ENCODE measurements around the gene RALGAPA2. TPM values are rescaled to one million over a fixed set of nuclear protein-coding genes. Genes with fewer than 3 reads are reported as not detected.

Gene RALGAPA2
- total RNA-seq, 4 donors from 2014 or later, result 18.4 to 27.4 (median 25.2) TPM

DNA sequence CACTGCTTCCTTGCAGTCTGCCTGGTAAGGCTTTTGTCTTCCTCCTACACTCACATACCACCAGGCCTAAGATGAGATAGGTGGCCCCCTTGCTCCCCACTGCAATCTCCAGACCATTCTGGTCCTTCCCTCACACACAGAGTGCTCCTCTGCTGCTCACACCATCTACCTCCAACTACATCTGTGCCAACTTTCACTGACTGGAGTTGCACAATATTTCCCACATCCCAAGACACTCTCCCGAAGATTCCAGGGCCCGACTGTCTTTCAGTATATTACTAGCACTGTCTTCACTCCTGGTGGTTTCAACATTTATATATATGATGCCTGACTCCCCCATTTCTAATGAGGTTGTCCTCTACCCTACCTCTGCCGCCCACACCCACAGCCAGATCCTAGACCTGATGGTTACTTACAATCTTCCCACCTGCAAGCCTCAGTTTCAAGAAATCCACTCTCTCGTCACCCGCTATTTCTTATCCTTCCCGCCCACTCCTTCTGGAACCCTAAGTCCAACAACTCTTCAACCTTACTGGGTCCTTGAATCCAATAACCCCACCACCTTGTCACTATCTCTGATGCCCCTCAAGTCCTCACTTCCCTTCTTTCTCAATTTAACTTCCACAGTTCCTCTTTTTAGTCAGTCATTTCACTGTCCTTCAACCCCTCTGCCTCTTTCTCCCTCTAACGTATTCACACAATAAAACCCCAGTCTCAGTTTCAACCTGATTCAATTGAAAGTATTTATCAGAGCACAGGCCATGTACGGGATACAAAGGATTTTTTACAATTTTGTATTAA lies 21.6 kb downstream of the RALGAPA2 start:
- peaks cover 0 to 30% (median 0%) of the 10 kb centered on the region in 3 donors for H3K4me1 ChIP-seq
- no peaks in the 10 kb centered on the region for H3K9me3 ChIP-seq
- WGBS, 2 donors (ENCODE audit: low coverage in 1 of 2), result 83 to 95% methylated on average over 6 to 8 of the region's 8 CpGs
- no peak for ATAC-seq
- no peaks in the 10 kb centered on the region for H3K36me3 ChIP-seq
- TF ChIP-seq EP300 (IDR thresholded peaks at IDR 0.05) (no peak), POLR2A (IDR thresholded peaks at IDR 0.05) (no peak)
- no peaks in the 10 kb centered on the region for H3K27me3 ChIP-seq
- no peak overlapping the region for H3K27ac ChIP-seq
- H3K4me3 ChIP-seq, result no peak overlapping the region

DNA sequence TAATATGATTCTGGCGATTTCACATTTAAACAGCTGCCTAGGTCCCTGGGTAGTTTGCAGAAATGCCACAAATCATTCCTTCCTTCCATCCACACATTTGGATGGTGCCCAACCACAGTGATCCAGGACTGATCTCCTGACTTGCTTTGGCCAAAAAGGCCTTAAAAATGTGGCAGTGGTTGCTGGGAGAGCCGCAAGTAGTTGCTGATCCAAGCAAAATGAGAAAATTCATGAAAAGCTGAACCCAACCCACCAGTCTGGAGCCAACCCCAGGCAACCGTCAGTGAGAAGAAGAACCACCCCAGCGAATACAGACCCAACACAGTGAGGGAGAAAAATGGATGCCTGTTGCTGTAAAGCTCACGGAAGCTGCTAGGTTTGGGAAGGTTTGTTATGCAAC lies 25.1 kb downstream of the RALGAPA2 start:
- TF ChIP-seq POLR2A (IDR thresholded peaks at IDR 0.05), result no peak
- no peak for TF ChIP-seq EP300 (IDR thresholded peaks at IDR 0.05)
- TF ChIP-seq, protein P1, sequence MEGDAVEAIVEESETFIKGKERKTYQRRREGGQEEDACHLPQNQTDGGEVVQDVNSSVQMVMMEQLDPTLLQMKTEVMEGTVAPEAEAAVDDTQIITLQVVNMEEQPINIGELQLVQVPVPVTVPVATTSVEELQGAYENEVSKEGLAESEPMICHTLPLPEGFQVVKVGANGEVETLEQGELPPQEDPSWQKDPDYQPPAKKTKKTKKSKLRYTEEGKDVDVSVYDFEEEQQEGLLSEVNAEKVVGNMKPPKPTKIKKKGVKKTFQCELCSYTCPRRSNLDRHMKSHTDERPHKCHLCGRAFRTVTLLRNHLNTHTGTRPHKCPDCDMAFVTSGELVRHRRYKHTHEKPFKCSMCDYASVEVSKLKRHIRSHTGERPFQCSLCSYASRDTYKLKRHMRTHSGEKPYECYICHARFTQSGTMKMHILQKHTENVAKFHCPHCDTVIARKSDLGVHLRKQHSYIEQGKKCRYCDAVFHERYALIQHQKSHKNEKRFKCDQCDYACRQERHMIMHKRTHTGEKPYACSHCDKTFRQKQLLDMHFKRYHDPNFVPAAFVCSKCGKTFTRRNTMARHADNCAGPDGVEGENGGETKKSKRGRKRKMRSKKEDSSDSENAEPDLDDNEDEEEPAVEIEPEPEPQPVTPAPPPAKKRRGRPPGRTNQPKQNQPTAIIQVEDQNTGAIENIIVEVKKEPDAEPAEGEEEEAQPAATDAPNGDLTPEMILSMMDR (IDR thresholded peaks at IDR 0.05), result no peak
- TF ChIP-seq POLR2AphosphoS5 (IDR thresholded peaks at IDR 0.05), result no peak
- Histone ChIP-seq H3K27ac (no peak overlapping the region), H3K4me3 (no peak overlapping the region), H3K9me3 (no peaks in the 10 kb centered on the region), H3K36me3 (no peaks in the 10 kb centered on the region), H3K4me1 (peaks cover 0 to 32% (median 0%) of the 10 kb centered on the region in 3 donors), H3K27me3 (no peaks in the 10 kb centered on the region)
- 94 to 97% methylated on average over 2 of the region's 5 CpGs for WGBS, 2 donors (ENCODE audit: low coverage in 1 of 2)
- no peak for ATAC-seq

DNA sequence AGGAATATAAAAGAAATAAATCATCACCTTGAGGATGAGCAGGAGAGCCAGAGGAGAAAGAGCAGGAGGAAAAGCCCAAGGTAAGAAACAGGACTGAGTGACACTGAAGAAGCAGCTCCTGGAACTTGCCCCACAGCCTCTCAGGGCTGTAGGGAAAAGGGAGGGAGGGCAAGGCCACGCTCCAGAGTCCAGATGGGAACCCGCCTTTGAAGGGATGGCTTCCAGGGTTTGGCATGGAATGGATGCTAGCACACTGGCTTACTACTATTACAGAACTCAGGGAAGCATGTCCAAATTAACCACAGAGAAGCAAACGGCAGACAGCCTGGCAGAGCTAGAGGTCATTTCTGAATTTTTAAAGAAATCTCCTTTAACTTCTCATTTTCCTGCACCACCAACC lies 26.8 kb downstream of the RALGAPA2 start:
- Histone ChIP-seq H3K4me1 (peaks cover 0 to 25% (median 0%) of the 10 kb centered on the region in 3 donors), H3K36me3 (no peaks in the 10 kb centered on the region), H3K27me3 (no peaks in the 10 kb centered on the region), H3K9me3 (no peaks in the 10 kb centered on the region), H3K27ac (no peak overlapping the region), H3K4me3 (no peak overlapping the region)
- 82 to 100% methylated on average over 2 to 3 of the region's 3 CpGs for WGBS, 2 donors (ENCODE audit: low coverage in 1 of 2)
- no peak for TF ChIP-seq POLR2A (IDR thresholded peaks at IDR 0.05)
- TF ChIP-seq, protein P1 (IDR thresholded peaks at IDR 0.05), result no peak
- TF ChIP-seq EP300 (IDR thresholded peaks at IDR 0.05), result no peak
- ATAC-seq, result no peak

DNA sequence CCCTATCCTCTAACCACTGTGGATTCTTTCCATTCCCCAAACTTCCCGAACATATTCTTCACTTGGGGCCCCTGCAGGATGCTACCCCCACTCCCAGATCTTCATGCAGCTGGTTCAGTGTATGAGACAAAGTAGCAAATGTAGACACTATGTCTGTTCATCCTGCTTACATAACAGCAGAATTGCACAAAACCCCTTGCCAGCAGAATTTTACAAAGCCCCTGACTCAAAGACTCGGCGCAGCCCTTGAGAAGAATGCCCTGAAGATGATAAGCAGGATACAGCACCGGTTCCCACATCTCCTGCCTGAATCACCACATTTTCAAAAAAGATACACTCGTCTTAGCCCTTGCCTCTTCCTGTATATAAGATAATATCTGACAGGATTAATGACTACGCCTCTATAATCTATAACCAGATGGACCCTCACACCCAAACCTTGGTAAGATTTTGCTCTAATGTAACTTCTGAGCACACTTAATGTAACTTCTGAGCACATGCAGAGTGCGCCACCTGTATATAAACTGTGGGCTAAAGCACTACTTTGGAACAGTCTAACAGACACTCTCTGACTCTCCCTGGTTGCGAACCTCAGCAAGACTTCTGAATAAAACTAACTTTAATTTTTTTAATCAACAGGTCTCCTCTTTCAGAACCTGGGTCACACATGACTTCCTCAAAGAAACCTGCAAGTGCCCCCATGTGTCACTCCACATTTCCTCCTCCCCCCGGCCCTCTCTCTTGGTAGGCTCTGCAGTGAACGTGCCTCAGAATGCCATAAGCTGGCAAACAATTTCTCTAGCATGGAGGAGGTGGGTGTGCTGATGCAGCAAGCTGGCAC lies 28.7 kb downstream of the RALGAPA2 start:
- H3K27ac ChIP-seq, result no peak overlapping the region
- no peak overlapping the region for H3K4me3 ChIP-seq
- TF ChIP-seq POLR2A (IDR thresholded peaks at IDR 0.05), result no peak
- TF ChIP-seq, protein P1 (IDR thresholded peaks at IDR 0.05), result no peak
- TF ChIP-seq POLR2AphosphoS5 (IDR thresholded peaks at IDR 0.05), result no peak
- TF ChIP-seq EP300 (IDR thresholded peaks at IDR 0.05), result no peak
- no peaks in the 10 kb centered on the region for H3K9me3 ChIP-seq
- no peak for ATAC-seq
- peaks cover 0 to 4% of the 10 kb centered on the region in 2 donors for H3K36me3 ChIP-seq
- peaks cover 0 to 10% (median 0%) of the 10 kb centered on the region in 3 donors for H3K4me1 ChIP-seq
- H3K27me3 ChIP-seq, result no peaks in the 10 kb centered on the region
- WGBS, 2 donors (ENCODE audit: low coverage in 1 of 2), result 87% methylated on average over 6 to 10 of the region's 10 CpGs

DNA sequence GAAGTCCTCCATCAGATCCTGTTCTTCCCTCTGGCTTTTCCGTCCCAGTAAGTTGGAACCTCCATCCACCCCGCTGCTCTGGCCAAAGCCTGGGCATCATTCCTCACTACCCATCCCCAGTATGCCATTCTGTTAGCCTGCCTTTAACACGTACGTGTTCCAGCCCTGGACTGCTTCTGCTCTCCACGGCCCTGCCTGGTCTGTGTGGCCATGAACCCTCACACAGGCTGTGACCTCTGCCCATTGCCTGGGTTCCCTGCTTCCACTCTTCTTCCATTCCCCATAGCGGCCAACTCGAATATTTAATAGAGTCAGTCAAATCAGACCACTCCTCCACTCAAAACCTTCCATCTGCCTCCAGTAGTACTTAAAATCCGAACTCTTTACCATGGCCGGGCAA lies 29.4 kb downstream of the RALGAPA2 start:
- peaks cover 0 to 9% of the 10 kb centered on the region in 2 donors for H3K36me3 ChIP-seq
- H3K27me3 ChIP-seq, result no peaks in the 10 kb centered on the region
- no peak overlapping the region for H3K27ac ChIP-seq
- no peaks in the 10 kb centered on the region for H3K9me3 ChIP-seq
- H3K4me1 ChIP-seq, result peaks cover 0 to 10% (median 0%) of the 10 kb centered on the region in 3 donors
- ATAC-seq, result no peak
- TF ChIP-seq, protein P1 (IDR thresholded peaks at IDR 0.05), result no peak
- TF ChIP-seq EP300 (IDR thresholded peaks at IDR 0.05) (no peak), POLR2A (IDR thresholded peaks at IDR 0.05) (no peak), POLR2AphosphoS5 (IDR thresholded peaks at IDR 0.05) (no peak)
- H3K4me3 ChIP-seq, result no peak overlapping the region
- WGBS, 2 donors (ENCODE audit: low coverage in 1 of 2), result 96 to 97% methylated on average over 7 to 8 of the region's 9 CpGs
